Trophoblast cell (in vitro differentiated cells and primary cell): ENCODE results near the gene ADAMTSL2.
A peak's percentile ranks its signal among the peaks of the same experiment; 100 is the strongest.

Experiments
- DNase-seq, 2 donors: peaks; one replicate each; pipeline ENCODE4 v3.0.0-alpha.2; 2016
- H2AFZ ChIP-seq: 2 replicates; pipeline ENCODE4 v1.6.1; 2013; ENCODE audit warnings: low read length, moderate library complexity, mild to moderate bottlenecking; ENCODE audit not compliant: insufficient read depth, poor library complexity
- H2AK5ac ChIP-seq: 2 replicates; pipeline ENCODE4 v1.6.1; 2013; ENCODE audit warnings: mild to moderate bottlenecking, low read length
- H2BK120ac ChIP-seq: 2 replicates; pipeline ENCODE4 v1.6.1; 2013; ENCODE audit warnings: low read length, mild to moderate bottlenecking, moderate library complexity; ENCODE audit not compliant: insufficient read depth, poor library complexity
- H2BK12ac ChIP-seq: 2 replicates; pipeline ENCODE4 v1.6.1; 2013; ENCODE audit warnings: mild to moderate bottlenecking, low read length, moderate library complexity
- H2BK5ac ChIP-seq: 2 replicates; pipeline ENCODE4 v1.6.1; 2013; ENCODE audit warnings: low read length, low read depth, moderate library complexity, mild to moderate bottlenecking; ENCODE audit not compliant: poor library complexity
- H3K14ac ChIP-seq: 2 replicates; pipeline ENCODE4 v1.6.1; 2013; ENCODE audit warnings: mild to moderate bottlenecking, low read length
- H3K18ac ChIP-seq: 2 replicates; pipeline ENCODE4 v1.6.1; 2013; ENCODE audit warnings: mild to moderate bottlenecking, low read length
- H3K23ac ChIP-seq: 2 replicates; pipeline ENCODE4 v1.6.1; 2013; ENCODE audit warnings: low read length
- H3K27ac ChIP-seq: 2 replicates; pipeline ENCODE4 v1.5.1; 2013; ENCODE audit warnings: low read depth, mild to moderate bottlenecking, inconsistent platforms, low read length, moderate library complexity
- H3K27me3 ChIP-seq: 2 replicates; pipeline ENCODE4 v1.6.1; 2013; ENCODE audit warnings: inconsistent platforms, mild to moderate bottlenecking, low read length, moderate library complexity; ENCODE audit not compliant: insufficient read depth
- H3K36me3 ChIP-seq, 2 experiments: 1 replicate in 1 of 2; 2 replicates in 1 of 2; pipeline ENCODE4 v1.6.1; 2013; ENCODE audit warnings: low read length in 2 of 2, mild to moderate bottlenecking in 2 of 2, moderate library complexity in 1 of 2; ENCODE audit not compliant: insufficient read depth in 2 of 2, control insufficient read depth in 1 of 2
- H3K4ac ChIP-seq: 2 replicates; pipeline ENCODE4 v1.6.1; 2013; ENCODE audit warnings: low read depth, mild to moderate bottlenecking, low read length, moderate library complexity
- H3K4me1 ChIP-seq, 2 experiments: 1 replicate in 1 of 2; 2 replicates in 1 of 2; pipeline ENCODE4 v1.6.1; 2013; ENCODE audit warnings: low read length in 2 of 2, mild to moderate bottlenecking in 2 of 2, moderate library complexity in 1 of 2; ENCODE audit not compliant: insufficient read depth in 2 of 2, control insufficient read depth in 1 of 2
- H3K4me2 ChIP-seq: 2 replicates; pipeline ENCODE4 v1.6.1; 2013; ENCODE audit warnings: inconsistent platforms, mild to moderate bottlenecking, low read length, moderate library complexity
- H3K4me3 ChIP-seq: 2 replicates; pipeline ENCODE4 v1.5.1; 2013; ENCODE audit warnings: mild to moderate bottlenecking, low read depth, low read length, inconsistent platforms
- H3K79me1 ChIP-seq: one replicate; pipeline ENCODE4 v1.6.1; 2013; ENCODE audit warnings: low read length
- H3K79me2 ChIP-seq: 2 replicates; pipeline ENCODE4 v1.6.1; 2013; ENCODE audit warnings: low read length, mild to moderate bottlenecking; ENCODE audit not compliant: control insufficient read depth, insufficient read depth, poor library complexity
- H3K9ac ChIP-seq: 2 replicates; pipeline ENCODE4 v1.6.1; 2013; ENCODE audit warnings: mild to moderate bottlenecking, low read length
- H3K9me3 ChIP-seq: 2 replicates; pipeline ENCODE4 v1.6.1; 2013; ENCODE audit warnings: low read depth, mild to moderate bottlenecking, control low read depth, inconsistent platforms, low read length; ENCODE audit not compliant: insufficient read depth
- H4K12ac ChIP-seq: 2 replicates; pipeline ENCODE4 v1.6.1; 2013; ENCODE audit warnings: low read depth, mild to moderate bottlenecking, low read length, moderate library complexity
- H4K8ac ChIP-seq: 2 replicates; pipeline ENCODE4 v1.6.1; 2013; ENCODE audit warnings: low read depth, mild to moderate bottlenecking, low read length, moderate library complexity
- H4K91ac ChIP-seq: one replicate; pipeline ENCODE4 v1.6.1; 2013; ENCODE audit warnings: low read depth, mild to moderate bottlenecking, low read length, moderate library complexity
- WGBS: extraction: QIAGEN DNeasy Blood & Tissue Kit; methylation state at CpG from one replicate; pipeline ENCODE4 v1.1.7; 2013; ENCODE audit warnings: missing lambda C conversion rate; ENCODE audit not compliant: insufficient read length, insufficient coverage; ENCODE audit errors: extremely low coverage; 5-methylcytosine and 5-hydroxymethylcytosine counted together

ADAMTSL2 gene

DNA sequence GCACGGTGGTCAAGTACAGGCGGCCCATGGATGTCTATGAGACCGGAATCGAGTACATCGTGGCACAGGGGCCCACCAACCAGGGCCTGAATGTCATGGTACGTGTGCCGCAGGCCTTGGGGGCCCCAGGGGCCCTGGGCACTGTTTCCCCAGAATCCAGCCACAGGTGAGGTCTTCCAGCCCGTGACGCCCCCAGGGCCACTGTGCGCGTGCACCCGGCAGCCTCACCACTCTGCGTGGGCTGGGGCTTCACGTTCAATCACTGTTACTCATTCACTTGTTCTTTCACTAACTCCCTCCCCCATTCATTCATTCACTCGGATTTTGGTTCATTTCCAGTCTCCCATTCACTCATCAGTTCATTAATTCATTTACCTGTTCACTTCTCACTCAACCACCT is 12.6 kb downstream of the ADAMTSL2 start:
- H3K18ac ChIP-seq: no peak overlapping the region

GRCh38 chr9:133551446-133551845 is 16.9 kb downstream of the ADAMTSL2 start:
- H2BK120ac ChIP-seq: no peak overlapping the region
- no peak for DNase-seq
- no CpG with 5 or more reads among the region's 7 CpGs for WGBS

More for the DNA sequence above, 12.6 kb downstream of the ADAMTSL2 start:
- no peak overlapping the region for H3K27ac ChIP-seq
- peaks cover 4% of the 10 kb centered on the region for H3K9me3 ChIP-seq
- H2AFZ ChIP-seq: no peak overlapping the region
- H2BK120ac ChIP-seq: no peak overlapping the region
- peaks cover 21 to 29% of the 10 kb centered on the region in 2 experiments for H3K36me3 ChIP-seq
- H4K91ac ChIP-seq: no peak overlapping the region
- H3K27me3 ChIP-seq: no peaks in the 10 kb centered on the region
- no peak overlapping the region for H2BK12ac ChIP-seq
- no peak overlapping the region for H3K23ac ChIP-seq
- no peak for DNase-seq
- H4K12ac ChIP-seq: no peak overlapping the region
- H3K9ac ChIP-seq: no peak overlapping the region
- H2AK5ac ChIP-seq: no peak overlapping the region
- no peak overlapping the region for H3K14ac ChIP-seq
- peaks cover 13 to 23% of the 10 kb centered on the region in 2 experiments for H3K4me1 ChIP-seq
- no peak overlapping the region for H3K4ac ChIP-seq
- H3K79me2 ChIP-seq: no peaks in the 10 kb centered on the region
- H3K79me1 ChIP-seq: peaks cover 3% of the 10 kb centered on the region
- no peak overlapping the region for H4K8ac ChIP-seq
- no CpG with 5 or more reads among the region's 15 CpGs for WGBS
- H3K4me2 ChIP-seq: no peak overlapping the region
- H2BK5ac ChIP-seq: no peak overlapping the region
- H3K4me3 ChIP-seq: no peak overlapping the region

DNA sequence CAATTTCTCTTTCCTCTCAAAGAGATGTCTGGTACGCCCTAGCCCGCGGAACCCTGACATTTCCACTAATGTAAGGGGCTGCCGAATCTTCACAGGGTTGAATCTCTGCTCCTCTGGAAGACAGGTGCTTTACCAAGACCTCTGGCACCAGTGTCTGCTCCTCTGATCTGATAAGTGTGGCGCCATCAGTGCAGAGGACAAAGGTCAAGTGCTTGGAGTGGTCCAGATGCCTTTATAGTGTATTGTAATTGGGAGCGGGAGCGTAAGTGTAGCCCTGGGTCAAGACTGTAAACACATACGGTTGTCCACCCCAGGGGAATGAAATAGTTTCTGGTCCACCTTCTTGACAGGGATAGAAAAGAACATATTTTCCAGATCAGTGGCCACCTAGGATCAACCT is 17.7 kb downstream of the ADAMTSL2 start:
- no peak overlapping the region for H3K18ac ChIP-seq
- H2BK5ac ChIP-seq: no peak overlapping the region
- no peak overlapping the region for H3K23ac ChIP-seq
- no peak overlapping the region for H2AFZ ChIP-seq
- no peak overlapping the region for H2BK120ac ChIP-seq
- H3K9ac ChIP-seq: no peak overlapping the region
- H4K8ac ChIP-seq: no peak overlapping the region
- no peak overlapping the region for H2BK12ac ChIP-seq
- H3K4me2 ChIP-seq: no peak overlapping the region
- H3K79me1 ChIP-seq: peaks cover 6% of the 10 kb centered on the region
- no peak overlapping the region for H2AK5ac ChIP-seq
- no peak overlapping the region for H3K4ac ChIP-seq
- no peak overlapping the region for H4K91ac ChIP-seq
- peak in 1 of 2 donors; percentile 29 for DNase-seq
- no peaks in the 10 kb centered on the region for H3K27me3 ChIP-seq
- H3K36me3 ChIP-seq: peaks cover 10 to 24% of the 10 kb centered on the region in 2 experiments
- H3K4me3 ChIP-seq: no peak overlapping the region
- H3K9me3 ChIP-seq: peaks cover 6% of the 10 kb centered on the region
- H3K4me1 ChIP-seq: peaks cover 16 to 21% of the 10 kb centered on the region in 2 experiments
- no CpG with 5 or more reads among the region's 8 CpGs for WGBS
- no peak overlapping the region for H3K27ac ChIP-seq
- no peak overlapping the region for H3K14ac ChIP-seq
- no peaks in the 10 kb centered on the region for H3K79me2 ChIP-seq
- H4K12ac ChIP-seq: no peak overlapping the region

More at GRCh38 chr9:133551446-133551845, 16.9 kb downstream of the ADAMTSL2 start:
- H3K9me3 ChIP-seq: peaks cover 6% of the 10 kb centered on the region
- no peak overlapping the region for H2BK12ac ChIP-seq
- no peak overlapping the region for H2AK5ac ChIP-seq
- no peak overlapping the region for H3K4ac ChIP-seq
- H3K14ac ChIP-seq: no peak overlapping the region
- H3K9ac ChIP-seq: no peak overlapping the region
- H3K79me2 ChIP-seq: no peaks in the 10 kb centered on the region
- no peak overlapping the region for H4K12ac ChIP-seq
- peak overlapping the region; percentile 11 for H4K91ac ChIP-seq
- no peak overlapping the region for H3K4me2 ChIP-seq
- H3K4me1 ChIP-seq: peaks cover 13 to 16% of the 10 kb centered on the region in 2 experiments
- H3K79me1 ChIP-seq: peaks cover 4% of the 10 kb centered on the region
- no peak overlapping the region for H2AFZ ChIP-seq
- no peak overlapping the region for H4K8ac ChIP-seq
- H3K27me3 ChIP-seq: no peaks in the 10 kb centered on the region
- H2BK5ac ChIP-seq: no peak overlapping the region
- H3K4me3 ChIP-seq: no peak overlapping the region
- H3K27ac ChIP-seq: no peak overlapping the region
- H3K18ac ChIP-seq: no peak overlapping the region
- no peak overlapping the region for H3K23ac ChIP-seq
- peaks cover 14 to 29% of the 10 kb centered on the region in 2 experiments for H3K36me3 ChIP-seq

DNA sequence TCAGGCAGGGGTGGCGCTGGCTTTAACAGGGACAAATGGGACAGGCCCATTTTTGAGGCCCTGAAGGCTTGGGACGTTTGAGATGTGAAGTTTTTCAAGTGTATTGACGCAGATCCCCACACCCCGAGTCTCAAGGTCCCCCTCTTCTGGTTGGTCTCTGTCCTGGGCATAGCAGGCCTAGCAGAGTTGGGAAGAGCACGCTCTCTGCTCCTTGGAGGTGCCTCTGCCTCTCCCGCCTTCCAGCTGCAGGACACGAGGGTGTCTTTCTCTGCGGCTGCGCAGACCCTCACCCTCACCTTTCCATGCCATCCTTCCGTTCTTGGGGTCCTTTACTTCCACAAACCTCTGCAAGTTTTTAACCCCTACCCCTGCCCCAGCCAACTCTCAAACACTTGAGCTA is 18.6 kb downstream of the ADAMTSL2 start:
- Histone ChIP-seq H2BK120ac (no peak overlapping the region), H3K36me3 (peaks cover 7 to 19% of the 10 kb centered on the region in 2 experiments), H2BK5ac (no peak overlapping the region), H2AK5ac (no peak overlapping the region), H3K79me2 (peaks cover 2% of the 10 kb centered on the region), H4K91ac (peak overlapping the region; percentile 31), H3K27ac (no peak overlapping the region), H4K8ac (no peak overlapping the region), H3K14ac (no peak overlapping the region), H3K9ac (no peak overlapping the region), H3K4me3 (peak overlapping the region; percentile 20), H4K12ac (no peak overlapping the region), H3K4me1 (peaks cover 25 to 28% of the 10 kb centered on the region in 2 experiments), H2BK12ac (no peak overlapping the region), H3K9me3 (peaks cover 6% of the 10 kb centered on the region), H3K4me2 (no peak overlapping the region), H3K4ac (no peak overlapping the region), H3K18ac (no peak overlapping the region), H3K27me3 (no peaks in the 10 kb centered on the region), H3K79me1 (peaks cover 6% of the 10 kb centered on the region), H2AFZ (no peak overlapping the region), H3K23ac (no peak overlapping the region)
- WGBS: no CpG with 5 or more reads among the region's 10 CpGs
- no peak for DNase-seq
